Non-pigmented ciliary epithelial cell (primary cell): ENCODE measurements around the gene SPDYE3.
"Not testable (repeated sequence)": the region's sequence is repeated elsewhere in the genome, so short reads cannot be mapped to it uniquely, and the experiment has no call there.

Experiments used
- DNase-seq: peaks from one replicate; pipeline ENCODE4 v3.0.0-alpha.2; 2010; ENCODE audit warnings: low read depth

The SPDYE3 gene

DNA sequence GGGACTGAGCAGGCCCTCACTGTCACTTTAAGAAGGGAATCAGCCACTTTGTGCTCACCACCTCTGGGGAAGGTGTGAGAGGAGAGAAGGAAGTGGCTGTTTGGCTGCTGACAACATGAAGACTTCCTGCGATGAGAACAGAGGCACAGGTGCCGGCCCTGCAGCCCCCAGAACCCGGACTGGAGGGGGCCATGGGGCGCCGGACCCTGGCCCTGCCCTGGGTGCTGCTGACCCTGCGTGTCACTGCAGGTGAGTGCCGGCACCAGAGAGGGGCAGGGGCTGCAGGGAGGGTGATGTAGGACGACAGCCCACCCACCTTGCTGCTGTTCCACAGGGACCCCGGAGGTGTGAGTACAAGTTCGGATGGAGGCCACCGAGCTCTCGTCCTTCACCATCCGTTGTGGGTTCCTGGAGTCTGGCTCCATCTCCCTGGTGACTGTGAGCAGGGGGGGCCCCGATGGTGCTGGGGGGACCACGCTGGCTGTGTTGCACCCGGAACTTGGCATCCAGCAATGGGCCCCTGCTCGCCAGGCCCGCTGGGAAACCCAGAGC is 44.8 kb downstream of the SPDYE3 start:
- not testable (repeated sequence) for DNase-seq

DNA sequence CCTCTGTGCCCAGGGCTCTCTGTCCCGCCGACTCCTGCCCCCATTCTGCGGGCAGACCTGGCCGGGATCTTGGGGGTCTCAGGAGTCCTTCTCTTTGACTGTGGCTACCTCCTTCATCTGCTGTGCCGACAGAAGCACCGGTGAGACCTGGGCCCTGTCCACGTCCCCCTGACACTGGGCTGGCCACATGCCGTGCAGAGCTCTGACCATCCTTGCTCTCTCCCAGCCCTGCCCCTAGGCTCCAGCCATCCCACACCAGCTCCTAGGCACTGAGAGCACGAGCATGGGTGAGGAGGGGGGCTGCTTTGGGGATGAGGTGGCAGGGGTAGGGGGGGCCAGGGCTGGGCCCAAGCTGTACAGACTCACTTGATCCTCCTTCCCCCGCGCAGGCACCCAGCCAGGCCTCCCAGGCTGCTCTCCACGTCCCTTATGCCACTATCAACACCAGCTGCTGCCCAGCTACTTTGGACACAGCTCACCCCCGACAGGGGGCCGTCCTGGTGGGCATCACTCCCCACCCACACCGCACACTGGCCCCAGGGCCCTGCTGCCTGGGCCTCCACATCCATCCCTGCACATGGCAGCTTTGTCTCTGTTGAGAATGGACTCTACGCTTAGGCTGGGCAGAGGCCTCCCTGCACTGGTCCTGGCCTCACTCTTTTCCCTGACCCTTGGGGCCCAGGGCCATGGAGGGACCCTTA is 45.6 kb downstream of the SPDYE3 start:
- no peak for DNase-seq

DNA sequence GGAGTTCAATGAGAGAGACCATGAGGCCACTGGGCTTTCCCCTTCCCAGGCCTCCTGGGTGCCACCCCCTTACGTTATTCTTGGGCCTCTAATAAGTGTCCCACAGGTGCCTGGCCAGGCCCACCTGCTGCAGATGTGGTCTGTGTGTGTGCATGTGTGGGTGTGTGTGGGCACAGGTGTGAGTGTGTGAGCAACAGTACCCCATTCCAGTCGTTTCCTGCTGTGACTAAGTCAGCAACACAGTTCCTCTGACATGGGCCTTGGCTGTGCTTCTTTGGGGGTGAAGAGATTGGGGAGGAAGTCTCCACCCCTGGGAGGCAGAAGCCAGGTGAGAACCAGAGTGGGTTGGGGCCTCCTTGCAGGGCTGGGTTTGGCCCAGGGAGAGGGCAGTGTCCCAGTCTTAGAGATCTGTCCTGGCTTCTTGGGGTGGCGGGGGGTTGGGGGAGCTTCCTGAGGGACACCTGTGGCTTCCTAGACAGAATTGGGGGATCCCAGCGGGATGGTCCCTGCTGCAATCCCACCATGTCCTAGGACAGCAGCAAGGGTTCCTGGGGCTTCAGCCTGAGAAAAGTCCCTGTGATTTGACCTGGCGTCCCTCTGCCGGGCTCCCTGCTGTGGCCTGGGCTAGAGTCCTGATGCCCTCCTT is 46.3 kb downstream of the SPDYE3 start:
- no peak for DNase-seq

DNA sequence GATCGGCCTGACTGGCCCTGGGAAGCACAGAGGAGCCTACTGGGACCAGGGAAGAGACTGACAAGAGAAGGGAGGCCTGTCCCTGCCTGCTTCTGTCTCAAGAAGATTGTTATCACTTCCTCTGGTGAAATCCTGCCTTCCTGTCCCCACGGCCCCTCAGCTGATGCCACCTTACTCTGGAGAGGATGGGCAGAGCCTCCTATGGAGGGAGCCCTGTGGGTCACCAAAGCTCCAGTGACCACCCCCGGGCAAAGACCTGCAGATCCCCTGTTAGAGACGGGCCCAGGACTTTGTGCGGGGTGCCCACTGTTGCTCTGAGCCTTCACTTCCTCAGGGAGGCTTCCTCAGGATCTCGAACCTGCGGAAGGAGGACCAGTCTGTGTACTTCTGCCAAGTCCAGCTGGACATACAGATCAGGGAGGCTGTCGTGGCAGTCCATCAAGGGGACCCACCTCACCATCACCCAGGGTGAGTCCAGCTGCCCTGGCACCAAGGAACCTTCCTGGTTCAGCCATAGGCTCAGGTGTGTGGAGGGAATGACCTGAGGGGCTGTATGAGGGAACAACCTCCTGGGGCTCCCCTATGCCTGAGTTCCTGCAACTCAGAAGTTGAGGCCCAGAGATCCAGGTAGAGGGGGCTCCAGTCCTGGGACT is 49.0 kb downstream of the SPDYE3 start:
- no peak for DNase-seq

DNA sequence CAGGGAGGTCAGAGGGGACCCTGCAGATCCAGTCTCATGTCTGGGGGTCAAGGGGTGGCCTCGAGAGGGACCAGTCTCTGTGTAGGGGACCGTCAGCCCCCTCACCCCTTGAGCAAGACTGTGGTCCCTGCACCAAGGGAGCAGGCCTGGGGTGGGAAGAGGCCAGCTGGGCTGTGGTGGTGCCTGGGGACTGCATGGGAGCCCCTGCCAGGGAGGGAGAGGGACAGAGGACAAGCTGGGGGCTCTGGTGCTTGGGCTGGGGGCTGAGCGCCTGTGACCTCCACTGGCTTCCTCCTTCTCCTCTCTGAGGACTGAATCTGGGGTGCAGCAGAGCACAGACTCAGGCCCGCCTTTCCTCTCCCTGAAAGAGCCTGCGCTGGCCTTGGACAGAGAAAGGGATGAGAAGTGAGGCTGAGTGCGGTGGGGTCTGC is 49.6 kb downstream of the SPDYE3 start:
- DNase-seq = no peak

GRCh38 chr7:100358027-100358856 is 50.7 kb downstream of the SPDYE3 start, which contains the start of gene PILRB:
Gene PILRB, plus strand, starts transcription at chr7:100358117. Its CDS starts 186 bp downstream, at chr7:100358303.
- DNase-seq = no peak

DNA sequence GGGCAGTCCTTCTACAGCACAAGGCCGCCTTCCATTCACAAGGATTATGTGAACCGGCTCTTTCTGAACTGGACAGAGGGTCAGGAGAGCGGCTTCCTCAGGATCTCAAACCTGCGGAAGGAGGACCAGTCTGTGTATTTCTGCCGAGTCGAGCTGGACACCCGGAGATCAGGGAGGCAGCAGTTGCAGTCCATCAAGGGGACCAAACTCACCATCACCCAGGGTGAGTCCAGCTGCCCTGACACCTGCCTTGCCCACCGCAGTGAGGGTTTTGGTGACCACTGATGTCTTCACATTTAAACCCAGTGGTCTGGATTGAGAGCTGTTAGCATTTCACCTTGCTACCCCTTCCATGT is 51.3 kb downstream of the SPDYE3 start:
- DNase-seq = no peak

DNA sequence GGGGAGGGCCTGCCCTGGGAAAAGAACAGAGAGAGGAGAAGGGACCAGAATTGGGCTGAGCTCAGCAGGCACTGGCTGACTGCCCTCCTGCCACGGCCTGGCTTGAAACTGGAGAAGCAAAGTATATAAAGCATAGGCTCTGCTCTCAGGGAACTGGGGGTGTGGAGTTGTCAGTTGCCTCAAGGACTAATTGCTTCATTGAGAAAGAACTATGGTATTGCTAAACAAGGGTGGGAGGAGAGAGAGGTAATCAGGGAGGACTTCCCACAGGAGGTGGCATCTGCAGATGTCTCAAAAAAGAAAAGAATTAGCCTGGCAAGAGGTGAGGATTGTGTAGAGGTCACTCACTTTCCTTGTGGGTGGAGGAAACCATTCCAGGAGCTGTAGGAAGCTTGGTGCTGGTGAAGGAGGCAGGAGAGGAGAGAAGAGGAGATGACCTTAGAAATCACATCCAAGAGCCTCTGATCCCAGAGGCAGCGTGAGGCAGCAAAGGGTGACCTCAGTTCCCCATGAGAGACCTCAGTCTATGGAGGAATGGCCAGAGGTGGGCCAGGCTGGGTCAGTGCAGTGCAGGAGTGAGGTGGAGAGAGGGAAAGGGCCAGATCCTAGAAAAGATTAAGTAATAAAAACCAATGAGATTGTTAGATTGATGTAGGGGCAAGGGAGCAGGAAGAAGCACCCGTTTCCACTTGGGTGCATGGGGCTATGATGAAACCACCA is 52.8 kb downstream of the SPDYE3 start:
- no peak for DNase-seq

- DNase-seq = no peak
Measured at GRCh38 chr7:100363098-100363497, 55.6 kb downstream of the SPDYE3 start.

DNA sequence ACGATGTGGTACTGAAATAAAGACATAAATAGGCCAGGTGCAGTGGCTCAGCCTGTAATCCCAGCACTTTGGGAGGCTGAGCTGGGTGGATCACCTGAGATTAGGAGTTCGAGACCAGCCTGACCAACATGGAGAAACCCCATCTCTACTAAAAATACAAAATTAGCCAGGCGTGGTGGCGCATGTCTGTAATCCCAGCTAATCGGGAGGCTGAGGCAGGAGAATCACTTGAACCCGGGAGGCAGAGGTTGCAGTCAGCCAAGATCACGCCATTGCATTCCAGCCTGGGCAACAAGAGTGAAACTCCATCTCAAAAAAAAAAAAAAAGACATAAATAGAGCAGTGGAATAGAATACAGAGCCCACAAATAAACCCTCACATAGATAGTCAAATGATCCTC is 56.3 kb downstream of the SPDYE3 start:
- not testable (repeated sequence) for DNase-seq

DNA sequence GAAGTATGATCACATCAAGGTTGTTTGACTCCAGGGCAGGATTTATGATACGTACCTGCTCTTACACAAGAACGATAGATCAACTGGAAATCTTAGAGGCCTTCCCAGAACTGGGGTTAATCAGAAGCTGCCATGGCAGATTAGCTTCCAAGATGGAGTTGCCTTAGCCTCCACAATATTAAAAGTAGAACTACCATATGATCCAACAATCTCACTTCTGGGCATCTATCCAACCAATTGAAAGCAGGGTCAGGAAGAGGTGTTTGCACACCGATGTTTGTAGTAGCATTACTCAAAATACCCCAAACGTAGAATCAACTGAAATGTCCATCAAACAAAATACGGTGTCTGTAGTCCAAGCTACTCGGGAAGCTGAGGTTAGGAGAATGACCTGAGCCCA is 57.0 kb downstream of the SPDYE3 start:
- DNase-seq = no peak

DNA sequence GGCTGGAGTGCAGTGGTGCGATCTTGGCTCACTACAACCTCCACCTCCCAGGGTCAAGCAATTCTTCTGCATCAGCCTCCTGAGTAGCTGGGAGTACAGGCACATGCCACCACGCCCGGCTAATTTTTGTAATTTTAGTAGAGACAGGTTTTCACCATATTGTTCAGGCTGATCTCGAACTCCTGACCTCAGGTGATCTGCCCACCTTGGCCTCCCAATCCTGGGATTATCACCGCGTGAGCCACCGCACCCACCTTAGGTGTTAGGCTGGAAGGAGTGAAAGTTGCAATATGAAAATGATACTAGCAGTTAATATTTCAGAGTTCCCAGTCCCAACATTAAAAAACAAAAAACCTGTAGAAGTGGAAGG is 58.5 kb downstream of the SPDYE3 start:
- DNase-seq = not testable (repeated sequence)

DNA sequence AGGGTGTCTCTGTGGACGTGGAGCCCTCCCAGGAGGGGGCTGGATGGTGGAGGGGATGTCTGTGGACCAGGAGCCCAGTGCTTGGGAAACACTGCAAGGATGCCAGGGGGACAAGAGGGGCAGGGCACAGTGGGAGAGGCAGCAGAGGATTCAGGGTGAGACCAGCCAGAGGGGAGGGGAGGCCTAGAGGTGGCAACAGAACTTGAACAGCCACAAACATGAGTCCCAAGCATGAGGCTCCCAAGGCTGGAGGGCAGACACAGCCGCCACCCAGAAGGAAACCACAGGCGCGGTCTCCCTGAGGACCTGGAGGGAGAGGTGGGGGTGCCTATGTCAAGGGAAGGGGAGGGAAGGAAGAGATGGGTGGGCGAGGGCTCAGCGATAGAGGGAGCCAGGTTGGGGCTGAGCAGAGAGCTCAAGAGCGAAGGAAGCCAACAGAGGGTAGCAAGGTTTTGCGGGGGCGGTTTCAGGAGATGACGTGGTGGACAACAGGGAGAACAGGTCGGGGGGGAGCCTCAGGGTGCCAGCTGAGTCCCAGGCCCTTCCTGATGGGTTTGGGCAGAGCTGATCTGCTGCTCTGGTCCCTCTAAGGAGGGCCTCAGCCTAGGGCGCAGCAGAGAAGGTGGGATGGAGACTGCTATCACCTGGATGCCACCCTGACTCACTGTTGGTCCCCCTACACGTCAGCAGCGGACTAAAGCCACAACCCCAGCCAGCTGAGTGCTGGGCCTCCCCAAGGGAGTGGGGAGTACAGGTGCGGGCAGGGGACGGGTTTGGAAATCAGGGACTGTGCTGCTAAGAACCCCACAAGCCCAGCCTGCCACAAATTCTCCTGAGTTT is 59.1 kb downstream of the SPDYE3 start:
- DNase-seq = no peak

- no peak for DNase-seq
Measured at GRCh38 chr7:100367251-100367620, 59.7 kb downstream of the SPDYE3 start.

GRCh38 chr7:100367676-100368613 is 60.4 kb downstream of the SPDYE3 start:
- no peak for DNase-seq

GRCh38 chr7:100369105-100369504 is 61.6 kb downstream of the SPDYE3 start:
- no peak for DNase-seq

DNA sequence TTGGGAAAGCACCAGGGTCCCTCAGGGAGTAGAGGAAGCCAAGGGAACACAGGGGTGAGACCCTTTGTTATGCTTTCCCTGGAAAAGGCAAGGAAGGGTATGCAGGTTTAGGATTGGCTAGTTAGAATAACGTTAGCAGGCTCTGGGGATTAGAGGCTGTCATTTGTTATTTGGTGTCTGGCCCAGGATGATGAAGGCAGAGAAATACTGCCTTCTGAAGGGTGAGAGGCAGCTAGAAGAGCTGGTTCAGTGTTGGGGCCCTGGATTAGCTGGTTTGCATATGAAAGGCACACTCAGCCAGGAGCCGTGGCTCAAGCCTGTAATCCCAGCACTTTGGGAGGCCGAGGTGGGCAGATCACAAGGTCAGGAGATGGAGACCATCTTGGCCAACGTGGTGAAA is 62.8 kb downstream of the SPDYE3 start:
- no peak for DNase-seq

DNA sequence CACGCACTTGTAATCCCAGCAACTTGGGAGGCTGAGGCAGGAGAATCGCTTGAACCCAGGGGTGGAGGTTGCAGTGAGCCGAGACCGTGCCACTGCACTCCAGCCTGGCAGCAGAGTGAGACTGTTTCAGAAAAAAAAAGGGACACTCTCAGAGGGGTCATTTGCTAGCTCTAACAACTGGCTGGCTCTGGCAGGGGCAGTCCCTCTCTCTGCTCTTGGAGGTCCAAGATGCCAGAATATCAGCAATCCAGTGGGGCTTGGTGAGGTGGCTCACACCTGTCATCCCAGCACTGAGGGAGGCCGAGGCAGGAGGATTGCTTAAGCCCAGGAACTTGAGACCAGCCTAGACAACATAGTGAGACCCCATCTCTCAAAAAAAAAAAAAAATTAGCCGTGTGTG is 63.2 kb downstream of the SPDYE3 start:
- no peak for DNase-seq

- no peak for DNase-seq
Measured at GRCh38 chr7:100371561-100372171, 64.2 kb downstream of the SPDYE3 start.
